CD14-positive monocyte (primary cell): Measurements from ENCODE around the gene TRAPPC13. TPM values are rescaled to one million over a fixed set of nuclear protein-coding genes. Genes with fewer than 3 reads are reported as not detected.

Experiments
- DNase-seq, 3 donors: peaks; one replicate each; pipeline ENCODE4 v3.0.0-alpha.2; 2011 to 2022
- H2AFZ ChIP-seq: 2 replicates; pipeline ENCODE4 v1.6.0; 2012; ENCODE audit warnings: mild to moderate bottlenecking, low read depth, low read length, inconsistent platforms; ENCODE audit not compliant: insufficient read depth, poor library complexity, severe bottlenecking
- H3K27ac ChIP-seq, 2 donors: 1 replicate in 1 of 2; 2 replicates in 1 of 2; pipeline ENCODE4 v1.5.1; 2012 to 2013; ENCODE audit warnings: low read length in 2 of 2, control low read depth in 1 of 2, inconsistent platforms in 1 of 2, low read depth in 1 of 2, mild to moderate bottlenecking in 1 of 2
- H3K27me3 ChIP-seq, 2 donors: one replicate each; pipeline versions ENCODE4 v1.6.0 to v1.6.1; 2011 to 2013; ENCODE audit warnings: low read length in 2 of 2; ENCODE audit not compliant: control insufficient read depth in 2 of 2, insufficient read depth in 2 of 2
- H3K36me3 ChIP-seq, 2 donors: replicated peaks in 1 of 2; 1 replicate in 1 of 2; 2 replicates in 1 of 2; pipeline versions ENCODE4 v1.5.1 to v1.6.1; 2012 to 2013; ENCODE audit warnings: low read length in 2 of 2, control low read depth in 1 of 2, inconsistent platforms in 1 of 2, mild to moderate bottlenecking in 1 of 2; ENCODE audit not compliant: insufficient read depth in 2 of 2, control insufficient read depth in 1 of 2
- H3K4me1 ChIP-seq, 2 donors: 1 replicate in 1 of 2; 2 replicates in 1 of 2; pipeline versions ENCODE4 v1.5.1 to v1.6.1; 2012 to 2013; ENCODE audit warnings: low read length in 2 of 2, control low read depth in 1 of 2, inconsistent platforms in 1 of 2, mild to moderate bottlenecking in 1 of 2, moderate library complexity in 1 of 2; ENCODE audit not compliant: insufficient read depth in 2 of 2, control insufficient read depth in 1 of 2
- H3K4me2 ChIP-seq: replicated peaks from 2 replicates; pipeline ENCODE3; 2012; ENCODE audit warnings: low read length, moderate library complexity, mild to moderate bottlenecking; ENCODE audit not compliant: poor library complexity, severe bottlenecking; ENCODE audit errors: extremely low read depth
- H3K4me3 ChIP-seq, 3 experiments: fragments of 200-600 bp in 1 of 3; sonication (generic) in 1 of 3; replicated peaks in 1 of 3; 1 replicate in 2 of 3; 2 replicates in 1 of 3; pipeline ENCODE4 v1.5.1; 2011 to 2013; ENCODE audit warnings: low read length in 3 of 3, mild to moderate bottlenecking in 3 of 3, control low read depth in 2 of 3, low read depth in 2 of 3, inconsistent platforms in 1 of 3, moderate library complexity in 1 of 3
- H3K79me2 ChIP-seq: 2 replicates; pipeline ENCODE4 v1.6.0; 2012; ENCODE audit warnings: mild to moderate bottlenecking, control low read depth, inconsistent platforms, low read length, moderate library complexity; ENCODE audit not compliant: insufficient read depth
- H3K9ac ChIP-seq: 2 replicates; pipeline ENCODE4 v1.6.0; 2017; ENCODE audit warnings: low read length, mild to moderate bottlenecking; ENCODE audit not compliant: insufficient read depth, poor library complexity, severe bottlenecking
- H3K9me3 ChIP-seq, 2 donors: replicated peaks in 1 of 2; 1 replicate in 1 of 2; 2 replicates in 1 of 2; pipeline versions ENCODE4 v1.5.1 to v1.6.1; 2012 to 2013; ENCODE audit warnings: low read length in 2 of 2, control low read depth in 1 of 2; ENCODE audit not compliant: control insufficient read depth in 1 of 2, insufficient read depth in 1 of 2
- H4K20me1 ChIP-seq: 2 replicates; pipeline ENCODE4 v1.6.0; 2012; ENCODE audit warnings: mild to moderate bottlenecking, low read length, control low read depth, moderate library complexity; ENCODE audit not compliant: insufficient read depth
- H3K27ac Mint-ChIP-seq, 7 donors: one replicate each; pipeline ENCODE4 v1.8.0; 2020; ENCODE audit warnings: mild to moderate bottlenecking in 7 of 7, mixed read lengths in 7 of 7, moderate library complexity in 6 of 7, inconsistent platforms in 2 of 7
- H3K27me3 Mint-ChIP-seq, 3 donors: one replicate each; pipeline ENCODE4 v1.8.0; 2021 to 2022; ENCODE audit warnings: low read depth in 3 of 3, mild to moderate bottlenecking in 3 of 3, mixed read lengths in 3 of 3, moderate library complexity in 3 of 3, inconsistent platforms in 1 of 3
- H3K36me3 Mint-ChIP-seq, 2 donors: one replicate each; pipeline ENCODE4 v1.8.0; 2020; ENCODE audit warnings: mixed read lengths in 2 of 2, inconsistent platforms in 1 of 2, mild to moderate bottlenecking in 1 of 2
- H3K4me1 Mint-ChIP-seq: one replicate; pipeline ENCODE4 v1.8.0; 2020; ENCODE audit warnings: mild to moderate bottlenecking, mixed read lengths
- H3K4me3 Mint-ChIP-seq, 2 donors: one replicate each; pipeline ENCODE4 v1.8.0; 2020; ENCODE audit warnings: mild to moderate bottlenecking in 2 of 2, mixed read lengths in 2 of 2, moderate library complexity in 1 of 2
- H3K9me3 Mint-ChIP-seq, 7 donors: one replicate each; pipeline ENCODE4 v1.8.0; 2020 to 2022; ENCODE audit warnings: mixed read lengths in 7 of 7, mild to moderate bottlenecking in 6 of 7, moderate library complexity in 6 of 7, inconsistent platforms in 2 of 7
- WGBS: methylation state at CpG from one replicate; pipeline ENCODE4 v1.1.5; 2013; ENCODE audit warnings: missing lambda C conversion rate; ENCODE audit not compliant: insufficient coverage; 5-methylcytosine and 5-hydroxymethylcytosine counted together
- intact Hi-C, 2 donors: fragments of 100-400 bp; cut with micrococcal nuclease; formaldehyde crosslinking; loops; one replicate each; pipeline versions ENCODE4 v1.15.0 to v1.15.1; 2023
- polyA plus RNA-seq, 3 donors: library from polyadenylated mRNA; depleted of rRNA in 1 of 3; unstranded in 2 of 3; stranded (reverse) in 1 of 3; fragments of 300-500 nt in 2 of 3; fragments of >200 nt in 1 of 3; fragmentation: Illumina TruSeq in 2 of 3; gene quantifications; 1 replicate in 2 of 3; 2 replicates in 1 of 3; pipeline ENCODE4 v1.2.3, GENCODE V29; 2012 to 2021
- TF ChIP-seq, protein P1 (sequence below): fragments of 200-600 bp; IDR thresholded peaks from one replicate; pipeline ENCODE4 v1.8.0; 2022; ENCODE audit warnings: antibody characterized with exemption, mild to moderate bottlenecking

TRAPPC13 gene
- polyA plus RNA-seq, 3 donors = 12.0 to 17.3 (median 14.9) TPM

DNA sequence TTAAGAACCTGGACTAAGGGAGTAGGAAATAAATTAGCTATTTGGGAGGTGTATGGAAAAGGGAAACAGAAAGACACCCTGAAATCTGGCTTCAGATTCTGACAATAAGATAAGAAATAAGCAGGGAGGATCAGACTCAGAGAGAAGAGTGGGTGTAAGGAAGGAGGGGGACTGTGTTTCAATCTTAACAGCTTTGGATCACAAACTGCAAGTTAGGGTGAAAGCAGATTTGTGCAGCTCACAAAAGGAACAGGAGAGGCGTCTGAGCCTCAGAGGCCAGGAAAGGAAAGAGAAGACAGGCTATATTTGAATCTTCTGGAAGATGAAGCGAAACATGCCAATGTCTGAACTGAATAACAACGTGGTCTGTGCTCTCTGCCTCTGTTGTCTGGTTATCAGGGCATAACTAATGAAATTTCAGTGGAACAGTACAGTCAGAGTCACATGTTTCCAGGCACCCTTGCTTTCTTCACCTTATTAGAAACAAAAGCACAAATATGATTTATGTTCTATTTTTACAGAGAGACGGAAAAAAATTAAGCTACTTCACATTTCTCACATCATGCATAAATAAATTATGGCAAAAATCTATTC is 70.4 kb downstream of the TRAPPC13 start:
- H3K79me2 ChIP-seq = no peaks in the 10 kb centered on the region
- 93% methylated on average over 3 of the region's 4 CpGs for WGBS
- peaks cover 38 to 50% of the 10 kb centered on the region in 2 donors for H3K36me3 Mint-ChIP-seq
- H3K9me3 Mint-ChIP-seq = peaks cover 0 to 3% (median 0%) of the 10 kb centered on the region in 7 donors
- H3K27me3 Mint-ChIP-seq = no peaks in the 10 kb centered on the region
- no peak overlapping the region for H3K4me2 ChIP-seq
- no peak overlapping the region for H3K4me3 Mint-ChIP-seq
- DNase-seq = no peak
- H3K27ac Mint-ChIP-seq = no peak overlapping the region
- intact Hi-C loops = no loop called here
- peaks cover 53 to 86% of the 10 kb centered on the region in 2 donors for H3K36me3 ChIP-seq
- no peak overlapping the region for H2AFZ ChIP-seq
- no peak overlapping the region for H3K4me3 ChIP-seq
- H3K9ac ChIP-seq = no peak overlapping the region
- H3K9me3 ChIP-seq = no peaks in the 10 kb centered on the region
- H3K27me3 ChIP-seq = no peaks in the 10 kb centered on the region
- H4K20me1 ChIP-seq = peaks cover 7% of the 10 kb centered on the region
- no peaks in the 10 kb centered on the region for H3K4me1 ChIP-seq
- TF ChIP-seq, protein P1, sequence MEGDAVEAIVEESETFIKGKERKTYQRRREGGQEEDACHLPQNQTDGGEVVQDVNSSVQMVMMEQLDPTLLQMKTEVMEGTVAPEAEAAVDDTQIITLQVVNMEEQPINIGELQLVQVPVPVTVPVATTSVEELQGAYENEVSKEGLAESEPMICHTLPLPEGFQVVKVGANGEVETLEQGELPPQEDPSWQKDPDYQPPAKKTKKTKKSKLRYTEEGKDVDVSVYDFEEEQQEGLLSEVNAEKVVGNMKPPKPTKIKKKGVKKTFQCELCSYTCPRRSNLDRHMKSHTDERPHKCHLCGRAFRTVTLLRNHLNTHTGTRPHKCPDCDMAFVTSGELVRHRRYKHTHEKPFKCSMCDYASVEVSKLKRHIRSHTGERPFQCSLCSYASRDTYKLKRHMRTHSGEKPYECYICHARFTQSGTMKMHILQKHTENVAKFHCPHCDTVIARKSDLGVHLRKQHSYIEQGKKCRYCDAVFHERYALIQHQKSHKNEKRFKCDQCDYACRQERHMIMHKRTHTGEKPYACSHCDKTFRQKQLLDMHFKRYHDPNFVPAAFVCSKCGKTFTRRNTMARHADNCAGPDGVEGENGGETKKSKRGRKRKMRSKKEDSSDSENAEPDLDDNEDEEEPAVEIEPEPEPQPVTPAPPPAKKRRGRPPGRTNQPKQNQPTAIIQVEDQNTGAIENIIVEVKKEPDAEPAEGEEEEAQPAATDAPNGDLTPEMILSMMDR = no peak
- no peaks in the 10 kb centered on the region for H3K4me1 Mint-ChIP-seq
- no peak overlapping the region for H3K27ac ChIP-seq

DNA sequence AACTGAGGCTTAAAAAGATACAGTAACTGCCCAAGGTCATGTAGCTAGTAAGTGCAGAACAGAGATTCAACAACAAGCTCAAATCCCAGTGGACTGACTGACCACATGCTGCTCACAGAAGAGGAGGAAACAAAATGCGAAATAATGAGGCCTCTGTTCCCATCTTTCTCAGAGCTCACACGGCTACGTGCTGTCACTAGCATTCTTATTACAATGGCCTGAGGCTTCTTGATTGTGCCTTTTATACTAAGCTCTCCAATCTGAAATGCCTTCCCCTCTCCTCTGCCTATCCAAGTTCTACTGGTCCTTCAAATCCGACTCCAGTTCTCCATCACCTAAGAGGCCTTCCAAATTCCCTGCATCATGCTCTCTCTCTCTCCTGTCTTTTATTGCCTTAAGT is 71.1 kb downstream of the TRAPPC13 start:
- WGBS = 100% methylated on average over 3 of the region's 4 CpGs
- TF ChIP-seq, protein P1 = no peak
- Histone ChIP-seq H3K4me3 (no peak overlapping the region), H4K20me1 (peaks cover 7% of the 10 kb centered on the region), H3K9ac (no peak overlapping the region), H3K4me2 (no peak overlapping the region), H3K36me3 (peaks cover 48 to 81% of the 10 kb centered on the region in 2 donors), H3K79me2 (no peaks in the 10 kb centered on the region), H3K27me3 (no peaks in the 10 kb centered on the region), H3K9me3 (no peaks in the 10 kb centered on the region), H3K4me1 (no peaks in the 10 kb centered on the region), H2AFZ (no peak overlapping the region), H3K27ac (no peak overlapping the region)
- Mint-ChIP-seq H3K4me3 (no peak overlapping the region), H3K27me3 (no peaks in the 10 kb centered on the region), H3K36me3 (peaks cover 32 to 50% of the 10 kb centered on the region in 2 donors), H3K27ac (no peak overlapping the region), H3K4me1 (no peaks in the 10 kb centered on the region), H3K9me3 (peaks cover 0 to 3% (median 0%) of the 10 kb centered on the region in 7 donors)
- DNase-seq = no peak
- intact Hi-C loops = no loop called here
